Naive B cell (primary cell): Measurements from ENCODE around the gene RCOR3. TPM values are rescaled to one million over a fixed set of nuclear protein-coding genes. Genes with fewer than 3 reads are reported as not detected.
A peak's percentile ranks its signal among the peaks of the same experiment; 100 is the strongest.

Experiments
- ATAC-seq, 2 donors: fragments of 150-1000 bp; cut with Tn5 transposase; 2 replicates each; pipeline ENCODE4 v1.10.0; 2021; ENCODE audit warnings: low read depth in 2 of 2, mild to moderate bottlenecking in 2 of 2, moderate library complexity in 2 of 2
- DNase-seq: peaks from one replicate; pipeline ENCODE4 v3.0.0; 2022
- H3K27ac Mint-ChIP-seq, 6 donors: one replicate each; pipeline ENCODE4 v1.8.0; 2020 to 2022; ENCODE audit warnings: mild to moderate bottlenecking in 6 of 6, mixed read lengths in 6 of 6, moderate library complexity in 5 of 6, inconsistent platforms in 2 of 6
- H3K27me3 Mint-ChIP-seq, 3 donors: one replicate each; pipeline ENCODE4 v1.8.0; 2021 to 2022; ENCODE audit warnings: mixed read lengths in 3 of 3, mild to moderate bottlenecking in 1 of 3
- H3K36me3 Mint-ChIP-seq, 2 donors: one replicate each; pipeline ENCODE4 v1.8.0; 2020 to 2022; ENCODE audit warnings: mixed read lengths in 2 of 2, inconsistent platforms in 1 of 2, mild to moderate bottlenecking in 1 of 2
- H3K4me1 Mint-ChIP-seq, 3 donors: one replicate each; pipeline ENCODE4 v1.8.0; 2020 to 2022; ENCODE audit warnings: mixed read lengths in 3 of 3, inconsistent platforms in 1 of 3, mild to moderate bottlenecking in 1 of 3, moderate library complexity in 1 of 3
- H3K4me3 Mint-ChIP-seq, 8 donors: one replicate each; pipeline ENCODE4 v1.8.0; 2020 to 2022; ENCODE audit warnings: mild to moderate bottlenecking in 8 of 8, mixed read lengths in 8 of 8, moderate library complexity in 8 of 8, inconsistent platforms in 2 of 8
- H3K9me3 Mint-ChIP-seq, 7 donors: one replicate each; pipeline ENCODE4 v1.8.0; 2020 to 2022; ENCODE audit warnings: mixed read lengths in 7 of 7, mild to moderate bottlenecking in 5 of 7, inconsistent platforms in 2 of 7, moderate library complexity in 1 of 7
- polyA plus RNA-seq, 6 donors: library from polyadenylated mRNA; unstranded; fragments of 300-500 nt; fragmentation: Illumina TruSeq; gene quantifications; one replicate each; pipeline ENCODE4 v1.2.3, GENCODE V29; 2021; ENCODE audit warnings: low read depth in 6 of 6

RCOR3 gene
- polyA plus RNA-seq, 6 donors from 2014 or later, result 16.6 to 43.1 (median 29.5) TPM

- Mint-ChIP-seq H3K36me3 (peaks cover under 1 to 14% of the 10 kb centered on the region in 2 donors), H3K4me1 (peaks cover 81 to 98% (median 93%) of the 10 kb centered on the region in 3 donors), H3K27ac (peak overlapping the region; percentile 90 to 96 (median 93)), H3K4me3 (peak overlapping the region; percentile 62 to 95 (median 76)), H3K9me3 (no peaks in the 10 kb centered on the region), H3K27me3 (no peaks in the 10 kb centered on the region)
- DNase-seq (no peak), ATAC-seq (no peak)
Observed at GRCh38 chr1:211332036-211332616, 73.0 kb downstream of the RCOR3 start.

- peak overlapping the region; percentile 90 to 96 (median 93) for H3K27ac Mint-ChIP-seq
- DNase-seq (no peak), ATAC-seq (no peak)
- H3K4me3 Mint-ChIP-seq, result peak overlapping the region; percentile 47 to 95 (median 72)
- peaks cover 6 to 21% of the 10 kb centered on the region in 2 donors for H3K36me3 Mint-ChIP-seq
- H3K27me3 Mint-ChIP-seq, result no peaks in the 10 kb centered on the region
- H3K4me1 Mint-ChIP-seq, result peaks cover 89 to 100% (median 96%) of the 10 kb centered on the region in 3 donors
- H3K9me3 Mint-ChIP-seq, result no peaks in the 10 kb centered on the region
Observed at GRCh38 chr1:211332830-211333229, 73.7 kb downstream of the RCOR3 start.

- no peaks in the 10 kb centered on the region for H3K9me3 Mint-ChIP-seq
- H3K27ac Mint-ChIP-seq, result peak overlapping the region; percentile 72 to 96 (median 94)
- ATAC-seq, result no peak
- H3K4me3 Mint-ChIP-seq, result peak overlapping the region; percentile 0 to 95 (median 72)
- DNase-seq, result no peak
- peaks cover 6 to 21% of the 10 kb centered on the region in 2 donors for H3K36me3 Mint-ChIP-seq
- no peaks in the 10 kb centered on the region for H3K27me3 Mint-ChIP-seq
- H3K4me1 Mint-ChIP-seq, result peaks cover 82 to 100% (median 96%) of the 10 kb centered on the region in 3 donors
Observed at GRCh38 chr1:211333906-211334305, 74.7 kb downstream of the RCOR3 start.

GRCh38 chr1:211334986-211335385 lies 75.8 kb downstream of the RCOR3 start:
- Mint-ChIP-seq H3K4me1 (peaks cover 79 to 100% (median 94%) of the 10 kb centered on the region in 3 donors), H3K36me3 (peaks cover 6 to 21% of the 10 kb centered on the region in 2 donors), H3K4me3 (peak overlapping the region; percentile 70 to 90 (median 84)), H3K9me3 (no peaks in the 10 kb centered on the region), H3K27ac (peak overlapping the region; percentile 92 to 96 (median 93)), H3K27me3 (no peaks in the 10 kb centered on the region)
- ATAC-seq, result no peak
- DNase-seq, result no peak

GRCh38 chr1:211335522-211336157 lies 76.5 kb downstream of the RCOR3 start:
- H3K36me3 Mint-ChIP-seq, result peaks cover 6 to 15% of the 10 kb centered on the region in 2 donors
- DNase-seq (peak; percentile 78), ATAC-seq (peak; percentile 91 to 92)
- H3K4me3 Mint-ChIP-seq, result peak overlapping the region; percentile 70 to 90 (median 84)
- H3K27ac Mint-ChIP-seq, result peak overlapping the region; percentile 92 to 96 (median 93)
- no peaks in the 10 kb centered on the region for H3K9me3 Mint-ChIP-seq
- no peaks in the 10 kb centered on the region for H3K27me3 Mint-ChIP-seq
- peaks cover 74 to 100% (median 93%) of the 10 kb centered on the region in 3 donors for H3K4me1 Mint-ChIP-seq

GRCh38 chr1:211336161-211336560 lies 77.0 kb downstream of the RCOR3 start:
- H3K27ac Mint-ChIP-seq, result peak overlapping the region; percentile 92 to 96 (median 93)
- DNase-seq, result no peak
- peaks cover 10 to 12% of the 10 kb centered on the region in 2 donors for H3K36me3 Mint-ChIP-seq
- H3K4me3 Mint-ChIP-seq, result peak overlapping the region; percentile 70 to 90 (median 84)
- H3K27me3 Mint-ChIP-seq, result no peaks in the 10 kb centered on the region
- H3K4me1 Mint-ChIP-seq, result peaks cover 74 to 100% (median 93%) of the 10 kb centered on the region in 3 donors
- peak; percentile 9 to 10 for ATAC-seq
- no peaks in the 10 kb centered on the region for H3K9me3 Mint-ChIP-seq

GRCh38 chr1:211336775-211337174 lies 77.6 kb downstream of the RCOR3 start:
- H3K27me3 Mint-ChIP-seq, result no peaks in the 10 kb centered on the region
- peaks cover 0 to 2% (median 0%) of the 10 kb centered on the region in 7 donors for H3K9me3 Mint-ChIP-seq
- DNase-seq (no peak), ATAC-seq (no peak)
- peaks cover 77 to 100% (median 93%) of the 10 kb centered on the region in 3 donors for H3K4me1 Mint-ChIP-seq
- peak overlapping the region; percentile 70 to 90 (median 84) for H3K4me3 Mint-ChIP-seq
- H3K36me3 Mint-ChIP-seq, result peaks cover 10 to 17% of the 10 kb centered on the region in 2 donors
- peak overlapping the region; percentile 92 to 97 (median 93) for H3K27ac Mint-ChIP-seq

- Mint-ChIP-seq H3K4me3 (peak overlapping the region; percentile 70 to 90 (median 84)), H3K27me3 (no peaks in the 10 kb centered on the region), H3K36me3 (peaks cover 10 to 17% of the 10 kb centered on the region in 2 donors), H3K4me1 (peaks cover 75 to 100% (median 92%) of the 10 kb centered on the region in 3 donors), H3K9me3 (peaks cover 0 to 2% (median 0%) of the 10 kb centered on the region in 7 donors), H3K27ac (peak overlapping the region; percentile 85 to 97 (median 93))
- DNase-seq (no peak), ATAC-seq (no peak)
Observed at GRCh38 chr1:211337430-211338223, 78.5 kb downstream of the RCOR3 start.

- Mint-ChIP-seq H3K4me3 (peak overlapping the region in 6 of 8 donors; percentile 33 to 90 (median 83)), H3K4me1 (peaks cover 76 to 100% (median 92%) of the 10 kb centered on the region in 3 donors), H3K36me3 (peaks cover 10 to 17% of the 10 kb centered on the region in 2 donors), H3K27me3 (no peaks in the 10 kb centered on the region), H3K9me3 (peaks cover 0 to 2% (median 0%) of the 10 kb centered on the region in 7 donors), H3K27ac (peak overlapping the region; percentile 85 to 97 (median 93))
- ATAC-seq, result no peak
- DNase-seq, result no peak
Observed at GRCh38 chr1:211338224-211338620, 79.1 kb downstream of the RCOR3 start.

- peak overlapping the region; percentile 92 to 96 (median 96) for H3K27ac Mint-ChIP-seq
- H3K4me3 Mint-ChIP-seq, result peak overlapping the region; percentile 46 to 90 (median 84)
- peaks cover 81 to 100% (median 96%) of the 10 kb centered on the region in 3 donors for H3K4me1 Mint-ChIP-seq
- peaks cover 10 to 17% of the 10 kb centered on the region in 2 donors for H3K36me3 Mint-ChIP-seq
- ATAC-seq, result peak; percentile 48 to 60
- peak; percentile 27 for DNase-seq
- H3K27me3 Mint-ChIP-seq, result no peaks in the 10 kb centered on the region
- H3K9me3 Mint-ChIP-seq, result peaks cover 0 to 2% (median 0%) of the 10 kb centered on the region in 7 donors
Observed at GRCh38 chr1:211339631-211340041, 80.5 kb downstream of the RCOR3 start.

GRCh38 chr1:211340622-211341507 lies 81.7 kb downstream of the RCOR3 start:
- ATAC-seq, result no peak

GRCh38 chr1:211341999-211342398 lies 82.8 kb downstream of the RCOR3 start:
- H3K4me1 Mint-ChIP-seq, result peaks cover 76 to 98% (median 87%) of the 10 kb centered on the region in 3 donors

More at GRCh38 chr1:211340622-211341507, 81.7 kb downstream of the RCOR3 start:
- Mint-ChIP-seq H3K27me3 (no peaks in the 10 kb centered on the region), H3K27ac (peak overlapping the region in 5 of 6 donors; percentile 84 to 96 (median 92)), H3K4me3 (peak overlapping the region in 7 of 8 donors; percentile 42 to 86 (median 66)), H3K4me1 (peaks cover 81 to 98% (median 94%) of the 10 kb centered on the region in 3 donors), H3K9me3 (peaks cover 0 to 2% (median 0%) of the 10 kb centered on the region in 7 donors), H3K36me3 (peaks cover 10 to 21% of the 10 kb centered on the region in 2 donors)
- DNase-seq, result no peak

More at GRCh38 chr1:211341999-211342398, 82.8 kb downstream of the RCOR3 start:
- DNase-seq (no peak), ATAC-seq (no peak)
- Mint-ChIP-seq H3K27ac (peak overlapping the region in 5 of 6 donors; percentile 11 to 96 (median 90)), H3K27me3 (no peaks in the 10 kb centered on the region), H3K9me3 (peaks cover 0 to 2% (median 0%) of the 10 kb centered on the region in 7 donors), H3K4me3 (peak overlapping the region in 4 of 8 donors; percentile 36 to 80 (median 66)), H3K36me3 (peaks cover 8 to 22% of the 10 kb centered on the region in 2 donors)
